ENCODE measurements around the gene TAGAP.

- TF ChIP-seq, protein P1, sequence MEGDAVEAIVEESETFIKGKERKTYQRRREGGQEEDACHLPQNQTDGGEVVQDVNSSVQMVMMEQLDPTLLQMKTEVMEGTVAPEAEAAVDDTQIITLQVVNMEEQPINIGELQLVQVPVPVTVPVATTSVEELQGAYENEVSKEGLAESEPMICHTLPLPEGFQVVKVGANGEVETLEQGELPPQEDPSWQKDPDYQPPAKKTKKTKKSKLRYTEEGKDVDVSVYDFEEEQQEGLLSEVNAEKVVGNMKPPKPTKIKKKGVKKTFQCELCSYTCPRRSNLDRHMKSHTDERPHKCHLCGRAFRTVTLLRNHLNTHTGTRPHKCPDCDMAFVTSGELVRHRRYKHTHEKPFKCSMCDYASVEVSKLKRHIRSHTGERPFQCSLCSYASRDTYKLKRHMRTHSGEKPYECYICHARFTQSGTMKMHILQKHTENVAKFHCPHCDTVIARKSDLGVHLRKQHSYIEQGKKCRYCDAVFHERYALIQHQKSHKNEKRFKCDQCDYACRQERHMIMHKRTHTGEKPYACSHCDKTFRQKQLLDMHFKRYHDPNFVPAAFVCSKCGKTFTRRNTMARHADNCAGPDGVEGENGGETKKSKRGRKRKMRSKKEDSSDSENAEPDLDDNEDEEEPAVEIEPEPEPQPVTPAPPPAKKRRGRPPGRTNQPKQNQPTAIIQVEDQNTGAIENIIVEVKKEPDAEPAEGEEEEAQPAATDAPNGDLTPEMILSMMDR (IDR thresholded peaks at IDR 0.05; ENCODE audit: low read length): no peak
- TF ChIP-seq EZH2 (optimal IDR thresholded peaks at IDR 0.05; ENCODE audit: low read depth, low read length): no peak
Measured at GRCh38 chr6:159045801-159046200, 1.0 kb upstream of the TAGAP start.
